ENCODE data around the gene KCTD14.
"Not testable (repeated sequence)": the region's sequence is repeated elsewhere in the genome, so short reads cannot be mapped to it uniquely, and the experiment has no call there.

GRCh38 chr11:78041380-78041719, 18.3 kb upstream of the KCTD14 start:
- not testable (repeated sequence) for TF ChIP-seq CTCF (IDR thresholded peaks at IDR 0.05); RCOR1 (IDR thresholded peaks at IDR 0.05; ENCODE audit: low read depth, low read length); TP53 (CRISPR knock-in tag; IDR thresholded peaks at IDR 0.05)
